GM19397 (cell line): Measurements from ENCODE around the gene GTF3A.
A peak's percentile ranks its signal among the peaks of the same experiment; 100 is the strongest.

ENCODE experiments used
- ATAC-seq: cut with Tn5 transposase; IDR thresholded peaks from one replicate; pipeline ENCODE4 v1.9.1; 2021; ENCODE audit warnings: mild to moderate bottlenecking, moderate library complexity; ENCODE audit not compliant: unreplicated experiment

Gene GTF3A

DNA sequence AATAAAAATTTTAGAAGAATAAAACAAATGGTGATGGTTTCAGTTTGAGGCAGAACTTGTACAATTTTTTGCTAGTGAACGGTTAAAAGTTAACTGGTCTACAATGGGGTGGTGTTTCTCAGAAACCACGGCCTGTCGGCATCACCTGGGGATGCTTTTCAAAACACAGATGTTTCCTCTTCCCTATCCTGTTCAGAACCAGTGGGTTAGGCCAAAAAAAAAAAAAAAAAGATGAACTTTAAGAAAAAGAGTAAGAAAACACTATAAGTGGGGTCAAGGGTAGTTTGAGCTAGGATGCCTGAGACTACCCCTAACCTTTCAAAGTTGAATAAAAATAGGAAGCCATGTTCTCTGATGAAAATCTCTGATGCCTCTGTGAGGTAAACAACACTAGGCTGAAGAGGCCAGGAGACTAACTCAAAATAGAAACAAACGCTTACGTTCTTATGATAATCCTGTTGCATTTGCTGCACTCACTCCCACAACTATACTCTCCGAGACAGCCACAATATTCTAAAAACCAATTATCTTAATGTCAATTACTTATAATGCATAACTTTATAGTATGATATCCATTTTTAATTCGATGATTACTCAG, 22.7 kb downstream of the GTF3A start:
- ATAC-seq, result no peak

DNA sequence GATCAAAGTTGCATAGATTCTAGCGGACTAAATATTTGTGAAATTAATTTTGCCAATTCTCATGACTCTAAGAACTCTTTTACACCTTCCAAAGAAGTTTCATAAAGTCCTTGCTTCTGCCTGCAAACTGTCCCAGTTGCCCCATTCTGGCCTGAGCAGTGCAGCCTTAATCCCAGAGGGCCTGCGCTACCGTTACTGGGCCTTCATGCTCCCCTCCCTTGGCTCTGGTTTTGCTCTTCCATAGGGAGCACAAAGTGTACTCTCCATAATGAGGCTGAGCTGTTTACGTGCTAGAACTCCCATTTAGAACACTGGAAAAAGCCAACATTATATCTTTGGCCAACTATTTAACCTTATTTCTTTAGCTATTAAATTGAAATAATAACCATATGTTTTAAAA, 23.9 kb downstream of the GTF3A start:
- no peak for ATAC-seq

- no peak for ATAC-seq
These were observed 24.7 kb downstream of the GTF3A start for GRCh38 chr13:27449081-27449603.

- ATAC-seq, result peak; percentile 84
These were observed 25.8 kb downstream of the GTF3A start, which contains the start of gene MTIF3 for GRCh38 chr13:27449936-27450828. TSS of gene MTIF3 (minus strand) at chr13:27450564. CDS start at chr13:27440448, 10,116 bp downstream.

- ATAC-seq, result no peak
These were observed 26.6 kb downstream of the GTF3A start for GRCh38 chr13:27450921-27451471.

GRCh38 chr13:27455331-27455855, 31.0 kb downstream of the GTF3A start:
- ATAC-seq, result no peak

DNA sequence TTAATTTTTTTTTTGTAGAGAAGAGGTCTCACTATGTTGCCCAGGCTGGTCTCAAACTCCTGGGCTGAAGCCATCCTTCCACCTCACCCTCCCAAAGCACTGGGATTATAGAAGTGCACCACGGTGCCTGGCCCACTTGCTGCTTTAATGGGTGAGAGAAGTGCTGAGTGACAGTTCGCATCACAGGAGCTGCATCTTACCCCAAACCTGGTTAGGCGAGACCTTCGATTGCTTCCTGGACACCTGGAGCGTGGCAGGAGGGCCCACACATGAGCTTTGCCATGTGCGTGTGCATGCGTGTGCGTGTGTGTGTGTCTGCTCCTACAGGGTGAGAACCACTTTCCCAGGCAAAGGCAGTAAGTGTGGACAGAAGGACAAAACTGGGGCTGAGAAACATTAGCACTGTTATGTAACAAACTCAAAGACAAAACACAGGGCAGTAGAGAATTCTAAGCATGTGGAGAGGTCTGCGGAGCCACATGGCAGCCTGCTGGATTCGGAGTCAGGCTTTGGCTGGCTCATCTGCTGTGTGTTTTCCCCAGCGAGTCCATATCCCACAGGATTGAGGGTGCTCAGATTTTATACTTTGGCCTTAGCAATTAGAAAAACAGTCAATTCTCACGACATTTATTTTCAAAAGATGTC, 37.6 kb downstream of the GTF3A start:
- no peak for ATAC-seq

DNA sequence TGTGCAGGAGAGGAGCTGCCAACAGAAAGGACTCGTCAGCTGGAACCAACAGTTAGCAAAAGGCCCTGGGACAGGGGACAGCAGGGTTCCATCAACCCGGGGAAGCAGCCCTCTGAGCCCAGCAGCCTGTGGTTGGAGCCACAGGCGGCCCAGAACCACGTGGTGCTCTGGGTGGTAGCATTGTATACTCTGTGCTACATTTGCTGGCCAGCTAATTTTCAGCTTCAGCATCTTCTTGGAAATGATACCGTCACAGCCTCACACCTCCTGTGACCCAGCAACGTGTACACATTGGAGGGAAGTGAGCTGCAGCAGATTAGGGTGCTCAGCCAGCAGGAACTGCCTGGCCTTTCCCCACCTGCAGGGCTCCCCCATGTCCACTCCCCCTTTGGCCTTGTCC, 39.1 kb downstream of the GTF3A start:
- no peak for ATAC-seq

DNA sequence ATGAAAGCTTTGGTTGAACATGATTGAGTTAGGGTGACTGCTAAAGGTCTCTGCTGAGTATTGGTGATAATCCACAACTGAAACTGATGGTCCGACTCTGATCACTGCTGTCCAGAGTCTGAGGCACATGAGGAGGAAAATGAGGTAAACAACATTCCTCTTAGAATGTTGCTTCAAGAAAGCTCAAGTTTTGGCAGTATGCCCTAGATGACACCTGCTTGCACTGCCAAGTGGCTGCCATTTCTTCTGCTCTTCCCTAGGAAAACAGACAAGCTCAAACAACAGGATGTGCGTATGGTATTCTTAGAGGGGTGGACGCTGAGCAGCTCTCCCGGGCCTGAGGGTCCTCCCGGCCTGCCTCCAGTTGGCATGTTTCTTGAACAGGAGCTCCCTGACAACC, 41.2 kb downstream of the GTF3A start:
- no peak for ATAC-seq

- ATAC-seq, result no peak
These were observed 42.1 kb downstream of the GTF3A start for GRCh38 chr13:27466513-27466912.

- no peak for ATAC-seq
These were observed 45.8 kb downstream of the GTF3A start for GRCh38 chr13:27470075-27470820.

DNA sequence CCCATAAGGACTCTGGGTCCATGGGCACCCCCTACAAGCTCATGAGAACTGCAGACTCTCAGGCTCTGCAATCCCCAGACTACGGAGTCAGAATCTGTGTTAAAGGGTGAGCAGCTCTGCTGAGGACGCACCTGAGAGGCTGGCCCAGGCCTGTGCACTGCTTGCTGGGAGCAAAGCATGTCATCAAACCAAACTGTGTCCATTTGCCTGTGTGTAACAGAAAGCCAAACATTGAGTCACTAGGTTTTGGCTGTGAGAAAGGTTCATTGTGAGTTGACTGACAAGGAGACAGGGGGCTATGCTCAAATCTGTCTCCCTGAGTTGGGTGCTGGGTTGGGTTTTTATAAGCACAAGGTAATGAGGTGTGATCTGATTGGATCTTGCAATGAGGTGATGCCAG, 48.0 kb downstream of the GTF3A start:
- no peak for ATAC-seq

DNA sequence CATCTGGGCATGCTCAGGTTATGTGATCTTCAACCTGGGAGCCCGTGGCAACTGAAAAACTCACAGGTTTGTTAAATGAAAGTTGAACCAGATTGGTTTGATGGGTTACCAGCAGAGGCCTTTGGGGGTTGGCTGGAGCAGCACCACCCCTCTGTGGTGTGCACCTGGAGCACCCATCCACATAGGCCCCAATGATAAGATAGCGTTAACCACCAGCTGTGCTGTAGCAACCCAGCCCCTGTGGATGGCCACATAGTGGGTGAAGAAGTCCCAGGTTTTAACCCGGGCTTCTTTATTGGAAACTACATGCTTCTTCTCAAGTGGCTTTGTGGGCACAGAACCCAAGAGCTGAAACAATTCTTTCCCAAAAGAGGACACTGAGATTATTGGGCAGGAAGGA, 48.5 kb downstream of the GTF3A start:
- no peak for ATAC-seq

GRCh38 chr13:27474751-27475268, 50.4 kb downstream of the GTF3A start:
- ATAC-seq, result no peak

GRCh38 chr13:27476943-27477703, 52.7 kb downstream of the GTF3A start:
- no peak for ATAC-seq

GRCh38 chr13:27481766-27482165, 57.3 kb downstream of the GTF3A start:
- ATAC-seq, result no peak

- ATAC-seq, result peak; percentile 95
These were observed 58.6 kb downstream of the GTF3A start for GRCh38 chr13:27482983-27483382.

DNA sequence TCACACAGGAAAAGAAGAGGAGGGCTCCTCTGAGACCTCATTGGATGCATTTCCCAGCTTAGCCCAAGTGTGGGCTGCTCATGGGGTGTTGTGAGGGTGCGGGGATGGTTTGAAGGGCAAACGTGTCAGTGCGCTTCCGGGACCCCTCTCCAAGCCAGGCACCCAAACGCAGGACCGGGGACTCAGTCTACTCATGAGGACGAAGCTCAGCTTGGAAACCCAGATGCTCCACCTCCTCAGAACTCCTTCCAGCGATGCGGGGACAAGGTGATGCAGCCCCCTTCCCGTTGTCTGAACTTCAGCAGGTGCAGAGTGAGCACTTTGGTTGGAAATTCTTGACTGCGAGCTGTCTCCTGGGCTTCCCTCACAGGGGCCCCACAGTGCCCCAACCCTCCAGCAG, 59.0 kb downstream of the GTF3A start:
- ATAC-seq, result no peak
